Inferior parietal cortex (tissue), 1 donor: Measurements from ENCODE around the gene ANTXR1.

Source experiments
- DNase-seq: peaks from one replicate; pipeline ENCODE4 v3.0.0-alpha.2; 2016; ENCODE audit errors: extremely low spot score

The ANTXR1 gene

DNA sequence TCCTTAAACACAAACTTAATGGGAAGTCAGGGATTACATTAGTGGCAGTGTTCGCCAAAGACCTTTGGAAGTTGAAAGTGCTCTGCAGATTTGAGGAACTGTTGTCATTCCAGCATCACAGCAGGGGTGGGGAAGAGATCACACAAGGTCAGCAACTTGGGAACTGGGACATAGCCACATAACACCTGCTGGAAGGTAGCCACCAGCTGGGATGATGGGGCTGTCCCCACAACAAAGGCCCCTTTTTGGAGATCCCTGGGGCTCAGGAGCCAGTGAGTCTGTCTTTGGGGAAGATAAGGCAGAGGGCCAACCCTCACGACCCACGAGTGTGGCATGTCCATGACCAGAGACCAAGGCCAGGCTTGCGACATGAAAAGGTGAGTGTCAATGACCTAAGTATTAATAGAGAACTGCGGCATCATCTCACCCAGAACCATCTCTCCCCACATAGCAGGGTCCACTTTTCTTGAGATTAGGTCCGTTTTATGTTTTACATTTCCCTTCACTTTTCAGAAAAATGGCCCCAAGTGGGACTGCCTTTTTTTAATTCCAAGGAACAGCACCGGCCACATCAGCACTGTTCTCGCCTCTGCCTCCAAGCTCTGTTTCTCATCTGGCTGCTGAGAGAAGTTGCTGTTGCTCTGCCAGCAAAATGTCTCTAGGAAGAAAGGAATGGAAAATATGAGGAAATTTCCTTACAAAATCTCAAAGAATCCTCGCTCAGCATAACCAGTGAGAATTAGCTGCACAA, 267.1 kb downstream of the ANTXR1 start:
- DNase-seq = no peak

DNA sequence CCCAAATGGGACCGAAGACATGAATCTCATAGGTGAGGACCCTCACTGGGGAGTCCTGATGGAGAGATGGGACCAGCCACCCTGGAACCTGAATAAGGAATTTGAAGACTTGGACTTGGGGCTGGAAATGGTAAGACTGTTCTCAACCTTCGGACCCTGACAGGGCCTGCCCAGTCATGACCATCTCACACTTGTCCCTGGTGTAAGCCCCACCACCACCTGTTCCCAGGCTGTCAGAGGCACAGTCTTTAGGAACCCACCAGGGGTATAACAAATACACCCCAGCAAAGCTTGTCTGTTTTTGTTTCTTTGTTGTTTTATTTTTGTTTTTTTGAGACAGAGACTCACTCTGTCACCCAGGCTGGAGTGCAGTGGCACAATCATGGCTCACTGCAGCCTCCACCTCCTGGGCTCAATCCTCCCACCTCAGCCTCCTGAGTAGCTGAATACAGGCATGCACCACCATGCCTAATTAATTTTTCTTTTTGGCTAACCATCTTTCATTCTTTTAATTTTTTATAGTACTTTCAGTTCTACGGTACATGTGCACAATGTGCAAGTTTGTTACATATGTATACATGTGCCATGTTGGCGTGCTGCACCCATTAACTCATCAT, 267.9 kb downstream of the ANTXR1 start:
- no peak for DNase-seq

DNA sequence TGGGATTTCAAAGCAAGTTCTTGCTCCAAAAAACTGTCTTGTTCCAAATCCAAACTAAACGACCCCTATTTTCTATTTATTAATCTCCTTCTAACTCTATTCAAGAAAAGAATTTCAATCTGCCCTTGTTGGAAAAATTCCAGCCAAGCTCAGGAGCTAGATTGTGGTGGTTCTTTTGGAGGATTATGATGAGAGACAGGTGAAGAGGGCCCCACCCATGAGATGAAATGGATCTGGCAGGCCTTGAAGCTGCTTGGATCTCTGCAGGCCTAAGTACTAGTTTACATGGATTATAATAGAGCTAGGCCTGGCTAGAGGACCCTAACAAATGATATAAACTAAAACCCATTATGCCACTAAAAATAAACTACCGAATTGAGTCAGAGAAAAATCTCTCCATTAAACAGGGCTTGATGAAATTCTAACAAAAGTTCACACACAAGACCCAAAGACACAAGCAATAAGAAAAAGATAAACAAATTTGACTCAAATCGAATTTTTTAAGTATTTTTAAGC, 272.5 kb downstream of the ANTXR1 start:
- no peak for DNase-seq

DNA sequence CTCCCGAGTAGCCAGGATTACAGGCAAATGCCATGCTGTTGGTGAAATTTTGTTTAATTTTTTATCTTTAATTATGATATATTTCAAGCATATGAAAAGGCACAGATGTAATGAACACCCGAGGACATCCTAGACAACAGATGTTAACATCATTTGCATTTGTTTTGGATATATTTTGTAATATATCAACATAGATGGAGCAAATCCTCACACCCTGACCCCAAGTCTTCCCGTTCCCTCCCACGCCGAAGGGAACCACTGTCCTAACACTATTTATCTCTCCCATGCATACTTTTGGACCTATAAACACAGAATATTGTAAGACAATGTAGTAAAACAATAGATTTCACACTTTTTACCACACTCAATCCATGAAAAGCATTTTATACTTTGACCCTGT, 274.6 kb downstream of the ANTXR1 start:
- DNase-seq = no peak

DNA sequence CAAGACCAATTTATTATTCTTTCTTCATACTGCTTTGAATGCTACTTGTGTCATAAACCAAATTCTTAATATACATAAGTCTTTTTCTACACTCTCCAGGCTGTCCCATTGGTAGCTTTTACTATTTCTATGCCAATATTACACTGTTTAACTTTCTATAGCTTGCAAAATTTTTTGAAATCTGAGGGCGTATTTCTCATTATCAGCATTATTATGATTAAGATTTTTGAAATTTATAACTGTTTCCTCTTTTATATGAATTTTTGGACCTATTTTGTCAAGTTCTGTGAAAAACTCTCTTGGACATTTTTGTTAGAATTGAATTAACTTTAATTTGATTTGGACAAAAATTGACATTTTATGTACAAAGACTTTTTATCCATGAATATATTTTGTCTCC, 275.4 kb downstream of the ANTXR1 start:
- DNase-seq = no peak

DNA sequence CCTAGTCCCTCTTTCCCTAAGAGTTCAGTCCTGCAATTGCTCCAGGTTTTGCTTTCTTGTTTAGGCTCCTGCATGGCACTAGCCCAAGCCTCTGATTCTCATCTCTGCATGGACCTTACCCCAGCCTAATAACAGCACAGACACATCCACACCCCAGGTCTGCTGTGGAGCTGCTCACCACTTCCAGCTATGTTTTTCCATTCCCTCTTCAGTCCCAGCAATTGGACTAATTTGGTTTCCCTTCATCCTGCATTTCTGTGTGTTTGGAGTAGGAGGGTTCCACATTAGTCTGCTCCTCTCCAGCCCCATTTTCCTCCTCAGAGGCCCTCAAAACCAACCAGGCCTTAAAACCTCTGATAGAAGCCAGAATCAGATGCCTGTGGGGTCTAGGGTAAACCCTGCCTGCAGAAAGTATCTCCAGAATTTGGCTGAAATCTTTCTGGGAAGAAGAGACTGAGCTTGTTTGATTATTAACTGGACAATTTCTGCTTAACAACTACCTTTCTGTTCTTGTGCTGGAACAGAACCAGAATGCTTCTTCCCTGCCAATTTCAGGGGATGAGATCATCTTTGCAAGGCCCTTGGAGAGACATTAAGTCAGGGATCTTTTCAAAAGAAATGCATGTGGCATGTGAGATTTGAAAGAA, 278.1 kb downstream of the ANTXR1 start:
- no peak for DNase-seq

DNA sequence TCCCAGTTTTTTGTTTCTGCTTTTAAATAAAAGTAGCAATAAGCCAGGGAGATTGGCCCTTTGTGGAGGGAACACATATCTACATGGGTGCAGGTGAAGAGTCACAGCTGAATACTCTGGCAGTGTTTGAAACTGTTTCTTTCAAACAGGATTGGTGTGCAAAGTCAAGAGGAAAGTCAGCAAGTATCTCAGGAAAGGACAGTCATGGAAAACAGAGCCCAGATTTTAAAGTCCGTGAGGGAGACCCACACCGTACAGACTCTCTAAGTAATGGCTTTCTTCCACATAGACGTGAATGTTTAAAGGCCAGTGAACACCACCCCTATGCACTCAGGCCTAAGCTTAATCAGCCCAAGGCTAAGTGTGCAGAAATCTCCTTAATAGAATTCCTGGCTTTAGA, 278.7 kb downstream of the ANTXR1 start:
- no peak for DNase-seq

DNA sequence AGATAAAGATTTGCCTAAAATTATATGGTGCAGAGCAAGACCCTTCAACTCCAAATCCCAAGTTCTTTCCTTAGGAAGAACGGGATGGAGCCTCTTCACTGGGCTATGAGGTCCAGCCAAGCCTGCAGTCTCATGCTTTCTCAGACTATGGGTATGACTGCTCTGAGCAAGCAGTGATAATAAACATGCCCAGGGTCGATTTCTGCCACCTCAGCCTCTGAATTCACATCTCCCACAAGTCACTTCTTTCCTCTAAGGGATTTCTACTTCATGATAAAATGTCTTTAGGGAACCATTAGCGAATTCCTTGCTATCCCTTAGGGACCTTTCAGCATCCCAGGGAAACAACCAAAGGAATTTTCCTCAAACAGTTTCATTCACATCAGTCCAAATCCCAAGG, 279.3 kb downstream of the ANTXR1 start:
- DNase-seq = no peak

DNA sequence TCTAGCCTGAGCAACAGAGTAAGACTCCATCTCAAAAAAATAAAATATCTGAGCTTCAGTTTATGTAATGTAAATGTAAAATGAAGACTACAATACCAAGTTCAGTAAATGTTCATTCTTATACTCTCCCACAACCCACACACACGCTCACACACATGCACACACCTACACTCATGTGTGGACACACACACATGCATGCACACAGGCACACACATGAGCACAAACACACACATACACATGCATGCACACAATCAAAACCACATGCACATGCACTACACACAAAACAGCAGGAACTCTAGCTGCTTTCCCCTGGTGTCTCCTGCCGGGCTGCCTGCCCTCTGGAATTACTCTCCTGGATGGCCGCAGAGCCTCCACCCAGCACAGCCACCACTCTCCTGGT, 283.4 kb downstream of the ANTXR1 start:
- DNase-seq = no peak

DNA sequence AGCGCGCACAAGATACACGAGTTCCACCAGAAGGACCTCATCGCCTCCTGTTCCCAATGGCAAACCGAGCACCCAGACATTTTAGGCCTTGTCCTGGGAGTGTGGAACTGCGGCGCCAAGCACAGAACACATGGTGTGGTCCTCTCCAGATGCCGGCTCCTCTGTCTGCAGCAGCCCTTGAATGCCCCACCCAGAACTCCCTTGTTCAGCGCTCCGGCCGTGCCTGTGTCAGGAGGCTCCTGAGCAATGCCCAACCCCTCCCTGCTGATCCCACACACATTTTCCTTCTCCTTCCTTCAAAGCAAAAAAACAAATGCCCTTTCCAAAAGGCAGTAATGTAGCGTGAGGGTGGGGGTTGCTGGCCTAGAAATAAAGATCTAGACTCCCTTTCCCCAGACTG, 284.2 kb downstream of the ANTXR1 start:
- DNase-seq = no peak

DNA sequence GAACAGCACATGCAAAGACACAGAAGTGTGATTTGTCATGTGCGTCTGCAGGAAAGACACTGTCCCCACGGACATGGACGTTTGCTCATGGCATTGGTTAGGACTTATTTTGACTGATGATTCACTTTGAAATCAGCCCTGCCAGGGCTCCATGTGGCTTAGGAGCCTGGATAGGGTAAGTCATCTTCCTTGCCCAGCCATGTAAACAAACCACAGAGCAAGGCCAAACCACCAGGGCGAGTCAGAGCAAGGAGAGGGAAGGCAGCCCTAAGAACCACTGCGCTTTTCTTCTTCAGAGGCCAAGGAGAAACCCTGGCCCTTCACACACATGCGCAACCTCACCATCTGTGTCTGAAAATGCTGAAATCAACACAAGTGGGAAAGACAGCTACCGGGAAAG, 285.3 kb downstream of the ANTXR1 start:
- DNase-seq = no peak

DNA sequence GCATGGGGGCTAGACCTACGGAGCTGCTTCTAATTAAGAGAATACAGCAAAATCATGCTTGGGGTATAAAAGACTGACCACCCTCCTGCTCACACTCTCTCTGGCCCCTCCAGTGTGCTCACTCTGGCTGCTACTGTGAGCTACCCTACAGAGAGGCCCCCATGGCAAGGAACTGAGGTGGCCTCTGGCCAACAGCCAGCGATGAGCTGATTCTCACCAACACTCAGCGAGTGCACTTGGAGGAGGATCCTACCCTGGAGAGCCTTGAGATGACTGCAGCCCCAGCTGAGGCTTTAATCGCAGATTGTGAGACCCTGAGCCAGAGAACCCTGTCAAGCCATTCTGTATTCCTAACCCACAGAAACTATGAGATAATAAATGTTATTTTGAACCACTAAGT, 285.9 kb downstream of the ANTXR1 start:
- DNase-seq = no peak
